GM19025 (cell line): ENCODE results near the gene PHF23.
A peak's percentile ranks its signal among the peaks of the same experiment; 100 is the strongest.

Experiments
- ATAC-seq: cut with Tn5 transposase; IDR thresholded peaks from one replicate; pipeline ENCODE4 v1.9.1; 2021; ENCODE audit warnings: mild to moderate bottlenecking, low read depth, moderate library complexity; ENCODE audit not compliant: unreplicated experiment

Gene PHF23

GRCh38 chr17:7240375-7240774 is 1.1 kb upstream of the PHF23 start:
- no peak for ATAC-seq

GRCh38 chr17:7238420-7239090 is 702 bp downstream of the PHF23 start:
- no peak for ATAC-seq

GRCh38 chr17:7237761-7238419 is 1.4 kb downstream of the PHF23 start:
- ATAC-seq, result no peak

GRCh38 chr17:7237266-7237760 is 1.9 kb downstream of the PHF23 start:
- no peak for ATAC-seq

- ATAC-seq, result no peak
Measured at GRCh38 chr17:7236808-7237207, 2.4 kb downstream of the PHF23 start.

GRCh38 chr17:7235693-7236665 is 3.3 kb downstream of the PHF23 start:
- no peak for ATAC-seq

GRCh38 chr17:7234083-7234951 is 4.9 kb downstream of the PHF23 start, which contains the start of gene DVL2:
Gene DVL2, minus strand, starts transcription at chr17:7234517. Its CDS starts 255 bp downstream, at chr17:7234262.
- ATAC-seq, result peak; percentile 61

- ATAC-seq, result no peak
Measured at GRCh38 chr17:7233701-7234082, 5.6 kb downstream of the PHF23 start.

GRCh38 chr17:7232114-7232513 is 7.1 kb downstream of the PHF23 start:
- no peak for ATAC-seq

GRCh38 chr17:7229504-7229903 is 9.8 kb downstream of the PHF23 start:
- ATAC-seq, result no peak

GRCh38 chr17:7228920-7229319 is 10.3 kb downstream of the PHF23 start:
- ATAC-seq, result no peak

- ATAC-seq, result no peak
Measured at GRCh38 chr17:7226721-7227710, 12.2 kb downstream of the PHF23 start.

GRCh38 chr17:7225711-7226331 is 13.4 kb downstream of the PHF23 start:
- ATAC-seq, result no peak

GRCh38 chr17:7224661-7225111 is 14.6 kb downstream of the PHF23 start:
- ATAC-seq, result no peak

GRCh38 chr17:7224110-7224509 is 15.1 kb downstream of the PHF23 start:
- ATAC-seq, result no peak

- no peak for ATAC-seq
Measured at GRCh38 chr17:7223375-7223774, 15.9 kb downstream of the PHF23 start.

GRCh38 chr17:7222972-7223292 is 16.3 kb downstream of the PHF23 start:
- no peak for ATAC-seq
